Activated naive CD4-positive, alpha-beta T cell treated with anti-CD3 and anti-CD28 coated beads, Interleukin-2, amount 50 U/mL, for 24 hours (primary cell): ENCODE measurements around the gene ADGRD1.
"Not testable (repeated sequence)": the region's sequence is repeated elsewhere in the genome, so short reads cannot be mapped to it uniquely, and the experiment has no call there.

ENCODE experiments used
- H3K27ac Mint-ChIP-seq: one replicate; pipeline ENCODE4 v1.8.0; 2021; ENCODE audit warnings: mild to moderate bottlenecking, mixed read lengths
- H3K27me3 Mint-ChIP-seq: one replicate; pipeline ENCODE4 v1.8.0; 2021; ENCODE audit warnings: mixed read lengths
- H3K36me3 Mint-ChIP-seq: one replicate; pipeline ENCODE4 v1.8.0; 2021; ENCODE audit warnings: mixed read lengths
- H3K4me1 Mint-ChIP-seq: one replicate; pipeline ENCODE4 v1.8.0; 2021; ENCODE audit warnings: mixed read lengths
- H3K4me3 Mint-ChIP-seq: one replicate; pipeline ENCODE4 v1.8.0; 2021; ENCODE audit warnings: mild to moderate bottlenecking, mixed read lengths
- H3K9me3 Mint-ChIP-seq: one replicate; pipeline ENCODE4 v1.8.0; 2021; ENCODE audit warnings: mixed read lengths

Gene ADGRD1

GRCh38 chr12:131114271-131114670 lies 160.6 kb downstream of the ADGRD1 start:
- Mint-ChIP-seq H3K9me3 (no peaks in the 10 kb centered on the region), H3K27ac (no peak overlapping the region), H3K4me1 (no peaks in the 10 kb centered on the region), H3K4me3 (no peak overlapping the region), H3K36me3 (no peaks in the 10 kb centered on the region), H3K27me3 (no peaks in the 10 kb centered on the region)

- no peak overlapping the region for H3K27ac Mint-ChIP-seq
- no peaks in the 10 kb centered on the region for H3K4me1 Mint-ChIP-seq
- no peaks in the 10 kb centered on the region for H3K27me3 Mint-ChIP-seq
- H3K4me3 Mint-ChIP-seq = no peak overlapping the region
- H3K9me3 Mint-ChIP-seq = no peaks in the 10 kb centered on the region
- H3K36me3 Mint-ChIP-seq = no peaks in the 10 kb centered on the region
These were observed 161.4 kb downstream of the ADGRD1 start for GRCh38 chr12:131114942-131115584.

GRCh38 chr12:131115766-131116467 lies 162.2 kb downstream of the ADGRD1 start:
- H3K27me3 Mint-ChIP-seq = no peaks in the 10 kb centered on the region
- H3K36me3 Mint-ChIP-seq = no peaks in the 10 kb centered on the region
- H3K9me3 Mint-ChIP-seq = no peaks in the 10 kb centered on the region
- no peak overlapping the region for H3K27ac Mint-ChIP-seq
- no peaks in the 10 kb centered on the region for H3K4me1 Mint-ChIP-seq
- H3K4me3 Mint-ChIP-seq = no peak overlapping the region

- Mint-ChIP-seq H3K4me3 (no peak overlapping the region), H3K27me3 (no peaks in the 10 kb centered on the region), H3K4me1 (no peaks in the 10 kb centered on the region), H3K9me3 (no peaks in the 10 kb centered on the region), H3K36me3 (no peaks in the 10 kb centered on the region), H3K27ac (no peak overlapping the region)
These were observed 162.9 kb downstream of the ADGRD1 start for GRCh38 chr12:131116468-131117117.

GRCh38 chr12:131117438-131118245 lies 163.9 kb downstream of the ADGRD1 start:
- H3K4me1 Mint-ChIP-seq = no peaks in the 10 kb centered on the region
- no peaks in the 10 kb centered on the region for H3K27me3 Mint-ChIP-seq
- no peaks in the 10 kb centered on the region for H3K9me3 Mint-ChIP-seq
- H3K4me3 Mint-ChIP-seq = no peak overlapping the region
- H3K27ac Mint-ChIP-seq = no peak overlapping the region
- H3K36me3 Mint-ChIP-seq = no peaks in the 10 kb centered on the region

GRCh38 chr12:131118371-131118770 lies 164.7 kb downstream of the ADGRD1 start:
- Mint-ChIP-seq H3K36me3 (no peaks in the 10 kb centered on the region), H3K27me3 (no peaks in the 10 kb centered on the region), H3K4me1 (no peaks in the 10 kb centered on the region), H3K4me3 (no peak overlapping the region), H3K27ac (no peak overlapping the region), H3K9me3 (no peaks in the 10 kb centered on the region)

- not testable (repeated sequence) for H3K4me1 Mint-ChIP-seq, H3K27me3 Mint-ChIP-seq, H3K9me3 Mint-ChIP-seq, H3K4me3 Mint-ChIP-seq, H3K36me3 Mint-ChIP-seq, H3K27ac Mint-ChIP-seq
These were observed 165.6 kb downstream of the ADGRD1 start for GRCh38 chr12:131119345-131119744.

- no peak overlapping the region for H3K4me3 Mint-ChIP-seq
- no peaks in the 10 kb centered on the region for H3K4me1 Mint-ChIP-seq
- no peaks in the 10 kb centered on the region for H3K36me3 Mint-ChIP-seq
- no peaks in the 10 kb centered on the region for H3K9me3 Mint-ChIP-seq
- no peaks in the 10 kb centered on the region for H3K27me3 Mint-ChIP-seq
- H3K27ac Mint-ChIP-seq = no peak overlapping the region
These were observed 166.2 kb downstream of the ADGRD1 start for GRCh38 chr12:131119936-131120335.

- H3K9me3 Mint-ChIP-seq = no peaks in the 10 kb centered on the region
- no peaks in the 10 kb centered on the region for H3K4me1 Mint-ChIP-seq
- no peaks in the 10 kb centered on the region for H3K36me3 Mint-ChIP-seq
- no peak overlapping the region for H3K27ac Mint-ChIP-seq
- no peak overlapping the region for H3K4me3 Mint-ChIP-seq
- no peaks in the 10 kb centered on the region for H3K27me3 Mint-ChIP-seq
These were observed 167.1 kb downstream of the ADGRD1 start for GRCh38 chr12:131120831-131121271.

GRCh38 chr12:131121705-131122405 lies 168.1 kb downstream of the ADGRD1 start:
- Mint-ChIP-seq H3K4me1 (no peaks in the 10 kb centered on the region), H3K36me3 (no peaks in the 10 kb centered on the region), H3K27ac (no peak overlapping the region), H3K4me3 (no peak overlapping the region), H3K27me3 (no peaks in the 10 kb centered on the region), H3K9me3 (no peaks in the 10 kb centered on the region)

GRCh38 chr12:131122631-131123030 lies 168.9 kb downstream of the ADGRD1 start:
- no peaks in the 10 kb centered on the region for H3K9me3 Mint-ChIP-seq
- H3K36me3 Mint-ChIP-seq = no peaks in the 10 kb centered on the region
- H3K4me1 Mint-ChIP-seq = no peaks in the 10 kb centered on the region
- H3K4me3 Mint-ChIP-seq = no peak overlapping the region
- H3K27me3 Mint-ChIP-seq = no peaks in the 10 kb centered on the region
- H3K27ac Mint-ChIP-seq = no peak overlapping the region

- Mint-ChIP-seq H3K4me1 (no peaks in the 10 kb centered on the region), H3K4me3 (no peak overlapping the region), H3K27ac (no peak overlapping the region)
These were observed 170.1 kb downstream of the ADGRD1 start for GRCh38 chr12:131123817-131124216.

GRCh38 chr12:131124487-131125280 lies 171.0 kb downstream of the ADGRD1 start:
- no peaks in the 10 kb centered on the region for H3K4me1 Mint-ChIP-seq
- H3K27me3 Mint-ChIP-seq = no peaks in the 10 kb centered on the region
- H3K36me3 Mint-ChIP-seq = no peaks in the 10 kb centered on the region
- H3K9me3 Mint-ChIP-seq = no peaks in the 10 kb centered on the region
- no peak overlapping the region for H3K27ac Mint-ChIP-seq
- no peak overlapping the region for H3K4me3 Mint-ChIP-seq

More at GRCh38 chr12:131123817-131124216, 170.1 kb downstream of the ADGRD1 start:
- Mint-ChIP-seq H3K36me3 (no peaks in the 10 kb centered on the region), H3K9me3 (no peaks in the 10 kb centered on the region), H3K27me3 (no peaks in the 10 kb centered on the region)

GRCh38 chr12:131126662-131127173 lies 173.0 kb downstream of the ADGRD1 start:
- Mint-ChIP-seq H3K4me3 (no peak overlapping the region), H3K27me3 (no peaks in the 10 kb centered on the region), H3K27ac (no peak overlapping the region), H3K9me3 (no peaks in the 10 kb centered on the region), H3K4me1 (no peaks in the 10 kb centered on the region), H3K36me3 (no peaks in the 10 kb centered on the region)
